ENCODE data around the gene RPN1. TPM values are rescaled to one million over a fixed set of nuclear protein-coding genes. Genes with fewer than 3 reads are reported as not detected.
A peak's percentile ranks its signal among the peaks of the same experiment; 100 is the strongest.

RPN1 gene
- total and polyA plus RNA-seq, 10 of the 15 experiments (the other 5 are each of a cell fraction or from before 2014, with no cell fraction given), result 56.1 to 266 (median 157) TPM

- TF ChIP-seq ATF3 (IDR thresholded peaks at IDR 0.05; ENCODE audit: borderline replicate concordance, extremely low read depth, low read depth, low read length), result 0 out of 2 replicates have a peak, but pooled peaks have one; percentile 11
- no peak for TF ChIP-seq ZNF384 (IDR thresholded peaks at IDR 0.05; ENCODE audit: borderline replicate concordance, low read depth, low read length)
- peak; percentile 39 for TF ChIP-seq NKRF (conservative IDR thresholded peaks at IDR 0.05)
- peak; percentile 72 for TF ChIP-seq RELA (IDR thresholded peaks at IDR 0.05; ENCODE audit: borderline replicate concordance, partially characterized antibody)
- no peak for TF ChIP-seq SUPT20H (IDR thresholded peaks at IDR 0.05; ENCODE audit: borderline replicate concordance, control insufficient read depth, low read depth, low read length)
- TF ChIP-seq EGR1 (IDR thresholded peaks at IDR 0.05; ENCODE audit: borderline replicate concordance in 1 of 2, low read depth in 2 of 2, low read length in 2 of 2), result peak in 1 of 2 experiments; percentile 84; a peak in 2 of 3 replicates
- peak; percentile 94 for TF ChIP-seq NR2F1 (conservative IDR thresholded peaks at IDR 0.05)
- TF ChIP-seq BCL11A (IDR thresholded peaks at IDR 0.05; ENCODE audit: low read depth, low read length), result no peak
- TF ChIP-seq ZNF207 (IDR thresholded peaks at IDR 0.05; ENCODE audit: borderline replicate concordance), result peak; percentile 77
- TF ChIP-seq TARDBP (IDR thresholded peaks at IDR 0.05; ENCODE audit: borderline replicate concordance), result 0 out of 2 replicates have a peak, but pooled peaks have one; percentile 65
- TF ChIP-seq TCF3 (IDR thresholded peaks at IDR 0.05; ENCODE audit: borderline replicate concordance, insufficient read depth, low read depth, low read length), result no peak
- 0 out of 2 replicates have a peak, but pooled peaks have one; percentile 77 for TF ChIP-seq CHD4 (IDR thresholded peaks at IDR 0.05)
- peak; percentile 75; the same call in 1 of the 2 replicates for TF ChIP-seq PAX5 (IDR thresholded peaks at IDR 0.05; ENCODE audit: borderline replicate concordance, low read depth, low read length)
- peak; percentile 98 for TF ChIP-seq CREB1 (IDR thresholded peaks at IDR 0.05; ENCODE audit: low read depth)
- no peak for TF ChIP-seq ZNF622 (IDR thresholded peaks at IDR 0.05)
- no peak for TF ChIP-seq MTA3 (IDR thresholded peaks at IDR 0.05; ENCODE audit: borderline replicate concordance, low read length)
- peak; percentile 9 for TF ChIP-seq PBX3 (IDR thresholded peaks at IDR 0.05; ENCODE audit: insufficient replicate concordance, low read depth, low read length)
- TF ChIP-seq NFIC (IDR thresholded peaks at IDR 0.05; ENCODE audit: low read depth, low read length), result no peak
- peak; percentile 93 for TF ChIP-seq POLR2AphosphoS5 (IDR thresholded peaks at IDR 0.05; ENCODE audit: low read length)
- peak; percentile 64 for TF ChIP-seq MYC (IDR thresholded peaks at IDR 0.05; ENCODE audit: insufficient read depth, insufficient read length, insufficient replicate concordance, low read length, severe bottlenecking)
- TF ChIP-seq GABPA (IDR thresholded peaks at IDR 0.05; ENCODE audit: low read depth), result peak; percentile 85
- TF ChIP-seq EP300 (IDR thresholded peaks at IDR 0.05; ENCODE audit: borderline replicate concordance in 1 of 2, control insufficient read depth in 1 of 2, low read depth in 2 of 2, low read length in 2 of 2), result 0 out of 4 replicates have a peak, but pooled peaks of 1 of the 2 experiments have one; percentile 25
- no peak for TF ChIP-seq ZSCAN29 (IDR thresholded peaks at IDR 0.05)
- TF ChIP-seq EZH2 (IDR thresholded peaks at IDR 0.05; ENCODE audit: borderline replicate concordance, control insufficient read depth, low read depth, low read length), result no peak
- no peak for TF ChIP-seq ZNF274 (IDR thresholded peaks at IDR 0.05; ENCODE audit: insufficient read depth, insufficient read length)
These were observed 30.2 kb upstream of the RPN1 start (continued) for GRCh38 chr3:128680603-128681368.

All from GM12878 (cell line).